NB4 (cell line): ENCODE results near the gene CARD9.

Experiments
- DNase-seq: peaks from one replicate; pipeline ENCODE4 v3.0.0; 2010; ENCODE audit warnings: low read depth
- H3K4me3 ChIP-seq: one replicate; pipeline ENCODE4 v1.5.1; 2011; ENCODE audit warnings: mild to moderate bottlenecking, low read depth, low read length, moderate library complexity
- CTCF ChIP-seq: IDR thresholded peaks from one replicate; pipeline ENCODE4 v1.5.1; 2012; ENCODE audit warnings: low read depth, low read length
- MAX ChIP-seq: IDR thresholded peaks from 2 replicates; pipeline ENCODE4 v1.6.1; 2011; ENCODE audit warnings: low read depth, low read length
- MYC ChIP-seq: IDR thresholded peaks from 2 replicates; pipeline ENCODE4 v1.6.1; 2011; ENCODE audit warnings: low read depth, low read length
- POLR2A ChIP-seq: IDR thresholded peaks from 2 replicates; pipeline ENCODE4 v1.6.1; 2011; ENCODE audit warnings: mild to moderate bottlenecking; ENCODE audit not compliant: insufficient read length; ENCODE audit errors: extremely low read depth

CARD9 gene

GRCh38 chr9:136403538-136403914, 30.1 kb upstream of the CARD9 start:
- no peak for DNase-seq
- no peak for TF ChIP-seq CTCF
- TF ChIP-seq MAX, result no peak
- TF ChIP-seq POLR2A, result no peak
- no peak for TF ChIP-seq MYC
- H3K4me3 ChIP-seq, result no peak overlapping the region

- TF ChIP-seq MAX (no peak), POLR2A (no peak), CTCF (no peak), MYC (no peak)
- no peak overlapping the region for H3K4me3 ChIP-seq
- no peak for DNase-seq
These were observed 28.6 kb upstream of the CARD9 start for GRCh38 chr9:136402067-136402466.

GRCh38 chr9:136401173-136401922, 27.9 kb upstream of the CARD9 start:
- no peak for DNase-seq
- H3K4me3 ChIP-seq, result no peak overlapping the region
- TF ChIP-seq CTCF, result no peak
- TF ChIP-seq MAX, result no peak
- no peak for TF ChIP-seq MYC
- no peak for TF ChIP-seq POLR2A

GRCh38 chr9:136400038-136400834, 26.8 kb upstream of the CARD9 start, which contains the start of gene SNAPC4:
SNAPC4 (minus strand) TSS chr9:136400170; CDS start chr9:136398428, 1,742 bp downstream.
- H3K4me3 ChIP-seq, result peak within 1 kb of the TSS; percentile 73
- TF ChIP-seq CTCF (peak; percentile 64), MYC (peak; percentile 78), MAX (0 out of 2 replicates have a peak, but pooled peaks have one; percentile 35), POLR2A (peak; percentile 65)
- peak; percentile 89 for DNase-seq

GRCh38 chr9:136399176-136400037, 25.9 kb upstream of the CARD9 start:
- DNase-seq, result peak; percentile 42
- TF ChIP-seq MAX, result 0 out of 2 replicates have a peak, but pooled peaks have one; percentile 12
- no peak for TF ChIP-seq CTCF
- TF ChIP-seq MYC, result no peak
- TF ChIP-seq POLR2A, result no peak
- peak overlapping the region; percentile 73 for H3K4me3 ChIP-seq
